T-helper 22 cell (primary cell): ENCODE results near the gene YAF2.
"Not testable (repeated sequence)": the region's sequence is repeated elsewhere in the genome, so short reads cannot be mapped to it uniquely, and the experiment has no call there.

Experiments used
- DNase-seq: peaks from one replicate; pipeline ENCODE4 v3.0.0-alpha.2; 2020; ENCODE audit warnings: low read depth

YAF2 gene

GRCh38 chr12:42196723-42197603 is 41.1 kb downstream of the YAF2 start:
- DNase-seq: no peak

DNA sequence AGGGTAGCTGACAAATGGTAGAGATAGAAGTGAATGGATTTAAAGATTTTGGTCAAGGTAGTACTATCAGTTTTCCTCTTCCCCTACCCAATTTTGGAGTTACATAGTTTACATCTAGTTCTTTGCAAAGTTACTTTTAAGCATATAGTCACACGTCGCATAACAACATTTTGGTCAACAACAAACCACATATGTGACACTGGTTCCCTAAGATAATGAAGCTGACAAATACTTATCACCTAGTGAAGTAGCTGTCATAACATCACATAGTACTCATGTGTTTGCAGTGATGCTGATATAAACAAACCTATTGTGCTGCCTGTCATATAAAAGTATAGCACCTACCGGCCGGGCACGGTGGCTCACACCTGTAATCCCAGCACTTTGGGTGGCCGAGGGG is 45.4 kb downstream of the YAF2 start:
- no peak for DNase-seq

- DNase-seq: no peak
Measured at GRCh38 chr12:42192258-42192657, 45.8 kb downstream of the YAF2 start.

DNA sequence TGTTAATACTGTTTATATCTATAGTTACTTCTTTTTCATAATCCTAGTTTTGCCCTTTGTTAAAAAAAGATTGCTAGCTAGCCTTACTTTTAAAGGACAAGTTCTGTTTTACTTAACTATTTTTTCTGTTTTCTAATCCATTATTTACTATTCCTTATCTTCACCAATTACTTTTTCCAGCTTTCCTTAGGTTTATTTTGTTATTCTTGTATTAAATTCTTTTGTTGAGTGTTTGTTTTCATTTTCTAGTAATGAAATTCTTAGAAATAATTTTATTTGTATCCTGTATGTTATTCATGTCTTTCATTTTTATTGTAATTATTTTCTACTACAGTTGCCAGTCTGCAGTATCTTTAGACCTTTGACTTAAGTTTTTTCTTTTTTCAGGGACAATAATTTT is 47.7 kb downstream of the YAF2 start:
- DNase-seq: no peak

GRCh38 chr12:42188275-42188674 is 49.8 kb downstream of the YAF2 start:
- not testable (repeated sequence) for DNase-seq

DNA sequence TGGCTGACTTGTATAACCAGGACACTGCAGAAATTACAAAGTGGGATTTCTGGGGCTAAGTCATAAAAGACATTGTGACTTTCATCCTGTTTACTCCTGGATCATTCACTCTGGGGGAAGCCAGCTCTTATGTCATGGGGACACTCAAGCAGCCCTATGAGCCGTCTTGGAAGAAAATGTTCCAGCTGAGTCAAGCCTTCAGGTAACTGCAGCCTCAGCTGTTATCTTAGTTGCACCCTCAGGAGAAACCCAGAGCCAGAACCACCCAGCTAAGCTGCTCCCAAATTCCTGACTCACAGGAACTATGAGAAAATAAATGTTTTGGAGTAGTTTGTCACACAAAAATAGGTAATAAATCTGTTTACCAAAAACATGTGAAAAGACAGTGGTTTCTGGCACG is 50.2 kb downstream of the YAF2 start:
- DNase-seq: no peak

- no peak for DNase-seq
Measured at GRCh38 chr12:42186793-42187192, 51.3 kb downstream of the YAF2 start.

DNA sequence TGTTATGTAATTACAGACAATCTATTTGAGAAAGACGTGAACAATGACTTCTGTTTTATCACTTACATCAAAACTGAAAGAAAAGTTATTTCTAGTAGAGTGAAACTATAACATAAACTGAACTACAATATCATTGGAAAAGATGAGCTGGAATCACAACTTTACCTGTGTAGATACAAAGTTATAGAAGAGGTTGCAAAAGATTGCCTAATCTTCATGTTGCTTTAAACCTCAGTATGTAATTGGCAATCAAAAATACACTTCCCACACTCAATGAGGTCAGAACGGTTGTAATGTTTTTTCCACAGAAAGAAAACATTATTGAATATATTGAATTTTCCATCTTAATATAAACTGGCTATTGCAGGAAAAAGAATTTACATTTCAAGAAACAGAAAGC is 55.7 kb downstream of the YAF2 start:
- no peak for DNase-seq

GRCh38 chr12:42180990-42181596 is 57.0 kb downstream of the YAF2 start:
- no peak for DNase-seq

DNA sequence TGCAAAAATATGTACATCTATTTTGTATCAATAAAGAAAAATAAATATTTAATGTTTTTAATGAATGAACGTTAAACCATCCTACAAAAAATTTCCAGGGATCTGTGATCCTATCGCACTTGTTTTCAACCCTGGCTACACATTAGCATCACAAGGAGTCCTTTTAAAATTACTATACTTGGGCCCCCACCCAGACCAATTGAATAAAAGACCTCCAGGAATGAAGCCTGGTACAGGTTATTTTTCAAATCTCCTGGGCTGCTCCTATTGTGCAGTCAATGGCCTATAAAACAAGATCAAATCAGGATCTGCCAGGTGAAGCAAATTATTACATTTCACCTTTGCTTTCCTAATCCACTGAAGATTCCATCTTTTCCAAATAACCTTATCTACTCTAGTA is 59.9 kb downstream of the YAF2 start:
- DNase-seq: no peak

DNA sequence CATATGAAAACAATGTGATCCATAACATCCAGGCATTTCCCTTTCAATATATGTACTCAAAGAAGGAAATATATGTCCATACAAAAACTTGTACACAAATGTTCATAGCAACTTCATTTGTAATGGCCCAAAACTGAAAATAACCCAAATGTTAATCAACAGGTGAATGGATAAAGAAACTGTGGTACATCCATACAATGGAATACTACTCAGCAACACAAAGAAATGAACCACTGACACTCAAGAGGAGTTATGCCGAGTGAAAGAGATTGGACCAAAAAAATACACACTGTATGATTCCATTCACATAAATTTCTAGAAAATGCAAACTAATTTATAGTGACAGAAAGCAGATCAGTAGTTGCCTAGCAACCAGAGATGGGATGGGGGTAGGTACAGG is 63.1 kb downstream of the YAF2 start:
- DNase-seq: no peak

GRCh38 chr12:42173961-42174521 is 64.0 kb downstream of the YAF2 start:
- no peak for DNase-seq

DNA sequence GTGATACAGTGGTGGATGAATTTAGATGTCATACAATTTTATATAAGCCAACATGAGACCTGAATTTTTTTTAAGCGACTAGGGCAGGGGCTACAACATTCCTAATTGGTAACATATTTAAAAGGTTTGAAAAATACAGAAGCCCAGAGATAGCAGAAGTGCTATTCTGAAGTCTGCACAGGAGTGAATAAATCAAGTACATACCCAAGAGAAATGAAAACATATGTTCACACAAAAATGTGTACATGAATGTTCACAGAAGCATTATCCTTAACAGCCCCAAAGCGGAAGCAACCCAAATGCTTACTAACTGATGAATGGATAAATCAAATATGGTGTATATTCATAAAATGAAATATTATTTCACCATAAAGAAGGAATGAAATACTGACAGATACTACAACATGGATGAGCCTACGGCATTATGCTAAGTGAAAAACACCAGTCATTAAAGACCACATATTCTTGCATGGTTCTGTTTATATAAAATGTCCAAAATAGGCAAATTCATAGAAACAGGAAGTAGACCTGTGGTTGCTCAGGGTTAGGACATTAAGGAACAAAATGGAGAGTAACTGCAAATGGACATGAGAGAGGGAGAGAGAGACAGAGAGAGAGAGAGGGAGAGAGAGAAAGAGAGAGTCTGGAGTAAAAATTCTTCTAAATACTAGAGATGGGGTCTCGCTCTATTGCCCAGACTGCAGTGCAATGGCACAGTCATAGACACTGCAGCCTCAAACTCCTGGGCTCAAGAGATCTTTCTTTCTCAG is 65.4 kb downstream of the YAF2 start:
- DNase-seq: no peak

GRCh38 chr12:42167711-42168110 is 70.3 kb downstream of the YAF2 start:
- DNase-seq: no peak

DNA sequence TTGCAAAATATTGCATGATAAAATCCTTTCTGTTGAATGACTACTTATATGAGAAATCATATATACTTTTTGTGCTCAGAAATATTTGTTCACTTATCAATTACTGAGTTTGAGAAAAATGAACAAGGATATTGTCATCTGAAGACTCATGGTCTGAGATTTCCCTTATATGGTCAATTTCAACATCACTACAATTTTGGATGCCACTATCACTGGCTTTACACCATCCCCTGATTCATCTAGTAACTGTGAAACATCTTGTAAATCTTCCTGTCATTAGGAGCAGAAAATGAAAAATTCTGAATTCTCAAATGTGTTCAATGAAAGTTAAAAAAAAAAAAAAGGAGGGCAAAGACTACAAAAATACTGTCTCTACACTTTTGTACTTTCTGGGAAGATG is 71.5 kb downstream of the YAF2 start:
- no peak for DNase-seq

DNA sequence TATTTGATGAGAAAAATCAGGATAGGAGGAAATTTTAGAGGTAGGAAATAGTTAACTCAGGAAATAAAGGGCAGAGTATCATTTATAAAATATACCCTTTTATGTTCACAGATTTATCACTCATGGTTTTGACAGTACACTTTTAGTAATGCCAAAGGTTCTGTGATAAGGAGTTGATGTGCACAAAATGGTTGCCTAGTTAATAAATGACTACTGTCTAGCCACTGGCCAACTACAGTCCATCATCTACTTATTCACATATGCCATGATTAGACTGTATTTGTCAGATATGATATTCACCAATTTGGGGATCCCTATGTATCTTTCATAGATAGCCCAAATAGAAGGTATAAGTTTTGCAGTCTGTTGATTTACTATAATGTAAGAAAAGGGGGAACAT is 74.1 kb downstream of the YAF2 start:
- DNase-seq: no peak

- DNase-seq: no peak
Measured at GRCh38 chr12:42162965-42163364, 75.1 kb downstream of the YAF2 start.

- no peak for DNase-seq
Measured at GRCh38 chr12:42162193-42162592, 75.9 kb downstream of the YAF2 start.

DNA sequence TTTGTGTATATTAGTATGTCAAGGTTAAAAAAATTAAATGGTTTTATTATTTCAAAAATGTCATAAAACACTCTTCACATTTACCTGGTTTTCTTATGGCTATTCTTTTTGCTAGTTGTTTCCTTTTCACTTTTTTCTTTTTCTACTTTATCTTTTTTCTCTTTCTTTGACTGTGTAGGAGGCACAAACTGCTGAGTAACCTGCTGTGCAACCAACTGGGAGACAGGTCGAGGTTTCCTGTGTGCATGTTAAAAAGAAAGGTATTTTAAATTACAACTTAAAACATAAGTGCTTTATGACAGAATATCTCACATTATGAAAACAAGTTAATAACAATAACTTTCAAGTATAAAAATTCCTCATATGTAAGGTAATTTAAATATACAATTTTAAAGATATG is 76.5 kb downstream of the YAF2 start:
- DNase-seq: no peak

- no peak for DNase-seq
Measured at GRCh38 chr12:42156232-42156631, 81.8 kb downstream of the YAF2 start.

DNA sequence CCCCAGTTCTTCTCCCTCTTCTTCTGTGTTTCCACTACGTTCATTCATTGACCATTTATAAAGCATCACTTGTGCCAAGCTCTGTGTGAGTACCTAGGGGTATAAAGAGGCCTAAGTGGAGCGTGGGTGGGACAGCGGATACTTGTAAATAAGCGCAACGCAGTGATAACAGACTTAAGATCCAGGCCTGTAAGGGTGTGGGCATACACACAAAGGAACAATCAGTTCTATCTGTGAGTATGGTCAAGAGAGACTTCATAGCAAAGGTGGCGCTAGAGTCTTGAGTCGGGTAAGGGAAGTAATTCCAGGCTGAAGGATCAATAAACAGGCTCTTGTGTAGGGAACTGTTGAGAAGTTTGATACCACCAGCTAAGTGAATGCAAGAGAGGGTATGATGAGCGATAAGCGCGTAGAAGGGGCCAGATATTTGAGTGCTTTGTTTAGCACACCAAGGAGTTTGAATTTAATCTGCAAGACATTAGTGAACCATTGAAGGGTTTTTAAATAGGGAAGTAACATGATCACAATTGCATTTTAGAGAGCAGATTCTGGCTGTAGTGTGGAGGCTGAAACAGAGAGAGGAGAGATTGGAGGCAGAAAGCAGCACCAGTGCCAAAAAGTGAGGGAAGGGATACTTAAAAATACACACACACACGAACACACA is 92.4 kb downstream of the YAF2 start:
- no peak for DNase-seq

GRCh38 chr12:42145197-42145549 is 92.9 kb downstream of the YAF2 start:
- no peak for DNase-seq
